Breast epithelium (tissue), 3 donors: Measurements from ENCODE around the gene NUB1.

Experiments
- POLR2A ChIP-seq: fragments of 450-650 bp; IDR thresholded peaks from one replicate; pipeline ENCODE4 v1.6.1; 2016; ENCODE audit warnings: antibody characterized with exemption, mild to moderate bottlenecking, moderate library complexity
- POLR2AphosphoS5 ChIP-seq, 3 donors: sonication (generic); formaldehyde crosslinking; IDR thresholded peaks; one replicate each; pipeline ENCODE4 v1.6.1; 2017; ENCODE audit warnings: antibody characterized with exemption in 3 of 3
- TF ChIP-seq, protein P1 (sequence below), 3 donors: fragments of 450-650 bp; IDR thresholded peaks; one replicate each; pipeline ENCODE4 v1.5.1; 2016 to 2017; ENCODE audit warnings: antibody characterized with exemption in 3 of 3, mild to moderate bottlenecking in 3 of 3, moderate library complexity in 3 of 3

DNA sequence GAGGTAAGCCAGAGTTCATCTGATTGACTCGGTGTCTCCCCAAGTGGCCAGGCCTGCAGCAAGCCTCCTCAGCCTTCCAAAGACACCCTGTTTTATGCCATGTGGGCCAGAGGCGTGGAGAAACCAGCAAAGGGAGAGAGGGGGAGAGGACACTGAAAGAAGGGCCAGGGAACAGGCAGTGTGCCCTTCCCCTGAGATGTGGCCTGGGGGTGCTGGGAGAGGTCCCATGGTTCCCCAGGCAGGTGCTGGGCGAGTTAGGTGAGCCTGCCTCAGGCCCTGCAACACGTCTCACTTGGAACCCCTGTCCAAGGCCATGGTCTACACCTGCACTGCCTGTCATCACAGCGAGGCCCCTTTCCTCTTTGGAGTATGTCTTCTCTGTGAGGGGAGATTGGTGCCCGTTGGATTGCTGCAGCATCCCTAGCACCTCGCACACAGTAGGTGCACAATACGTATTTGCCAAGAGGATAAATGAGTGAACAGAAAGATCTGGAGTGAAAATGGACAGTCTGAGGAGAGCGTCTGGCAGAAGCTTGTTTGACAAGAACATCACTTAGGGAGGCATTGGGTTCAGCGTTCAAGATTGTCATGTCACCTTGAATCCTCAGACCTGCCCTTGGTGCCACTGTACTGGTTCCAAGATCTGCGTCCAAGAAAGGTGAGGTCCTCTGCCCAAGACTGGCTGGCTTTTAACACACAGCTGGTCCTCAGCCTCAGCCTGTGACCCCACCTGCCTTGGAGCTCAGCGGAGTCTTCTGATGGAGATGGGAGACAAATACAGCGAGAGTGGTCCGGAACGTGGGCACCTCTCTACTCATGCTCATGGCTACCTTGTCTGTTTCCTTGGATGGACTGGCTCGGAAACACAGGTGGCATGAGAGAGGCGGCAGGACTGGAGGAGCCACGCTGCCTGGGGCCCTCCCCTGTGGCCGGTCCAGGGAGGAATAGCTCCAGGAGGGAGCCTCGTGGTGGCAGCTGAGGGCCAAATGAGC, 39.8 kb upstream of the NUB1 start:
- TF ChIP-seq, protein P1, sequence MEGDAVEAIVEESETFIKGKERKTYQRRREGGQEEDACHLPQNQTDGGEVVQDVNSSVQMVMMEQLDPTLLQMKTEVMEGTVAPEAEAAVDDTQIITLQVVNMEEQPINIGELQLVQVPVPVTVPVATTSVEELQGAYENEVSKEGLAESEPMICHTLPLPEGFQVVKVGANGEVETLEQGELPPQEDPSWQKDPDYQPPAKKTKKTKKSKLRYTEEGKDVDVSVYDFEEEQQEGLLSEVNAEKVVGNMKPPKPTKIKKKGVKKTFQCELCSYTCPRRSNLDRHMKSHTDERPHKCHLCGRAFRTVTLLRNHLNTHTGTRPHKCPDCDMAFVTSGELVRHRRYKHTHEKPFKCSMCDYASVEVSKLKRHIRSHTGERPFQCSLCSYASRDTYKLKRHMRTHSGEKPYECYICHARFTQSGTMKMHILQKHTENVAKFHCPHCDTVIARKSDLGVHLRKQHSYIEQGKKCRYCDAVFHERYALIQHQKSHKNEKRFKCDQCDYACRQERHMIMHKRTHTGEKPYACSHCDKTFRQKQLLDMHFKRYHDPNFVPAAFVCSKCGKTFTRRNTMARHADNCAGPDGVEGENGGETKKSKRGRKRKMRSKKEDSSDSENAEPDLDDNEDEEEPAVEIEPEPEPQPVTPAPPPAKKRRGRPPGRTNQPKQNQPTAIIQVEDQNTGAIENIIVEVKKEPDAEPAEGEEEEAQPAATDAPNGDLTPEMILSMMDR (IDR thresholded peaks at IDR 0.05), result no peak
- no peak for TF ChIP-seq POLR2A
- TF ChIP-seq POLR2AphosphoS5 (IDR thresholded peaks at IDR 0.05), result no peak
